Upper lobe of left lung (tissue), 6 donors: ENCODE measurements around the gene MEX3D. TPM values are rescaled to one million over a fixed set of nuclear protein-coding genes. Genes with fewer than 3 reads are reported as not detected.
A peak's percentile ranks its signal among the peaks of the same experiment; 100 is the strongest.

Experiments
- ATAC-seq, 2 donors: fragments of 200-7000 bp; cut with Tn5 transposase; one replicate each; pipeline ENCODE4 v1.9.1; 2022; ENCODE audit warnings: mild to moderate bottlenecking in 2 of 2, moderate library complexity in 2 of 2; ENCODE audit not compliant: low FRiP score in 2 of 2
- DNase-seq, 2 donors: peaks; one replicate each; pipeline ENCODE4 v3.0.0-alpha.2; 2019 to 2020
- H3K27ac ChIP-seq, 4 donors: fragments of 200-600 bp; sonication (generic); one replicate each; pipeline ENCODE4 v1.5.1; 2016 to 2019
- H3K27me3 ChIP-seq, 4 donors: fragments of 200-600 bp; sonication (generic); one replicate each; pipeline ENCODE4 v1.5.1; 2017 to 2019
- H3K36me3 ChIP-seq, 4 donors: fragments of 200-600 bp; sonication (generic); one replicate each; pipeline ENCODE4 v1.5.1; 2016 to 2019
- H3K4me1 ChIP-seq, 4 donors: fragments of 200-600 bp; sonication (generic); one replicate each; pipeline ENCODE4 v1.5.1; 2018 to 2019
- H3K4me3 ChIP-seq, 4 donors: fragments of 200-600 bp; sonication (generic); one replicate each; pipeline ENCODE4 v1.5.1; 2017 to 2019; ENCODE audit warnings: mild to moderate bottlenecking in 2 of 4, moderate library complexity in 1 of 4
- H3K9me3 ChIP-seq, 4 donors: fragments of 200-600 bp; sonication (generic); one replicate each; pipeline ENCODE4 v1.5.1; 2018 to 2019
- EP300 ChIP-seq, 4 donors: sonication (generic); formaldehyde crosslinking; IDR thresholded peaks; one replicate each; pipeline ENCODE4 v1.5.1; 2017; ENCODE audit warnings: antibody characterized with exemption in 4 of 4, control low read depth in 2 of 4
- POLR2A ChIP-seq, 4 donors: fragments of 450-650 bp; IDR thresholded peaks; one replicate each; pipeline ENCODE4 v1.5.1; 2016 to 2017; ENCODE audit warnings: antibody characterized with exemption in 4 of 4, mild to moderate bottlenecking in 2 of 4
- POLR2AphosphoS5 ChIP-seq, 2 donors: sonication (generic); formaldehyde crosslinking; IDR thresholded peaks; one replicate each; pipeline ENCODE4 v1.5.1; 2017; ENCODE audit warnings: antibody characterized with exemption in 2 of 2
- WGBS, 2 donors: methylation state at CpG; one replicate each; pipeline ENCODE4 v1.1.5; 2017 to 2018; 5-methylcytosine and 5-hydroxymethylcytosine counted together
- total RNA-seq, 6 donors: library from RNA; depleted of rRNA in 4 of 6; stranded (reverse); fragments of >200 nt in 4 of 6; gene quantifications; one replicate each; pipeline versions ENCODE4 v1.1.0 to v1.2.1, GENCODE V29; 2016 to 2021
- TF ChIP-seq, protein P1 (sequence below), 6 experiments: fragments of 450-650 bp in 4 of 6; fragments of 200-600 bp in 2 of 6; sonication (generic) in 2 of 6; IDR thresholded peaks; one replicate each; pipeline ENCODE4 v1.5.1; 2016 to 2019; ENCODE audit warnings: antibody characterized with exemption in 6 of 6
- donor health status: DM: no; HTN: no; CAD: no; lungs with moderate emphysema.
- donor health status: DM: no; HTN: yes; CAD: no; lungs with severe emphysema.

The MEX3D gene
- total RNA-seq, 6 donors from 2014 or later = 18.0 to 43.7 (median 26.5) TPM

DNA sequence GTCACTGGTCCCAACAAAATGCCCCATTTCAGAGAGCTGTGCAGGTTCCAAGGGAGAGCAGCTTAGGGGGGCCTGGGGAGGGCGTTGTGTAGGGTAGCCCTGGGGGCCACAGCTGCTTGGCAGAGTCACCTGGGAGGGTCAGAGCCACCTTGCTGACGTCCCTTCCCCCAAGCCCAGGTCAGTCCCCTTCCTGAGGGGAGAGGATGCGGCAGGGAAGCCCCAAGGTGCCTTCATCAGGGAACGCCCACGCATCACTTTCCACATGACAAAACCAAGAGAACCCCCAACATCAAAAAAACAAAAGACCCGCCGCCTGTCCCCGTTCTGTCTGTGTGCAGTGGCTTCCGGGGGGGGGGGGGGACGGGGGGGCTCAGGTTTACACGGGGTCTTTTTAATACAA lies 42.5 kb upstream of the MEX3D start:
- ATAC-seq = no peak
- 61 to 78% methylated on average over 10 to 11 of the region's 11 CpGs for WGBS, 2 donors
- Histone ChIP-seq H3K36me3 (peaks cover 8 to 53% (median 48%) of the 10 kb centered on the region in 4 donors), H3K27me3 (no peaks in the 10 kb centered on the region), H3K9me3 (no peaks in the 10 kb centered on the region), H3K27ac (no peak overlapping the region), H3K4me3 (no peak overlapping the region), H3K4me1 (peaks cover 8 to 21% (median 11%) of the 10 kb centered on the region in 4 donors)
- TF ChIP-seq EP300 (IDR thresholded peaks at IDR 0.05) = no peak
- TF ChIP-seq POLR2AphosphoS5 (IDR thresholded peaks at IDR 0.05) = no peak
- TF ChIP-seq, protein P1, sequence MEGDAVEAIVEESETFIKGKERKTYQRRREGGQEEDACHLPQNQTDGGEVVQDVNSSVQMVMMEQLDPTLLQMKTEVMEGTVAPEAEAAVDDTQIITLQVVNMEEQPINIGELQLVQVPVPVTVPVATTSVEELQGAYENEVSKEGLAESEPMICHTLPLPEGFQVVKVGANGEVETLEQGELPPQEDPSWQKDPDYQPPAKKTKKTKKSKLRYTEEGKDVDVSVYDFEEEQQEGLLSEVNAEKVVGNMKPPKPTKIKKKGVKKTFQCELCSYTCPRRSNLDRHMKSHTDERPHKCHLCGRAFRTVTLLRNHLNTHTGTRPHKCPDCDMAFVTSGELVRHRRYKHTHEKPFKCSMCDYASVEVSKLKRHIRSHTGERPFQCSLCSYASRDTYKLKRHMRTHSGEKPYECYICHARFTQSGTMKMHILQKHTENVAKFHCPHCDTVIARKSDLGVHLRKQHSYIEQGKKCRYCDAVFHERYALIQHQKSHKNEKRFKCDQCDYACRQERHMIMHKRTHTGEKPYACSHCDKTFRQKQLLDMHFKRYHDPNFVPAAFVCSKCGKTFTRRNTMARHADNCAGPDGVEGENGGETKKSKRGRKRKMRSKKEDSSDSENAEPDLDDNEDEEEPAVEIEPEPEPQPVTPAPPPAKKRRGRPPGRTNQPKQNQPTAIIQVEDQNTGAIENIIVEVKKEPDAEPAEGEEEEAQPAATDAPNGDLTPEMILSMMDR (IDR thresholded peaks at IDR 0.05) = no peak
- no peak for TF ChIP-seq POLR2A (IDR thresholded peaks at IDR 0.05)
- DNase-seq = no peak

DNA sequence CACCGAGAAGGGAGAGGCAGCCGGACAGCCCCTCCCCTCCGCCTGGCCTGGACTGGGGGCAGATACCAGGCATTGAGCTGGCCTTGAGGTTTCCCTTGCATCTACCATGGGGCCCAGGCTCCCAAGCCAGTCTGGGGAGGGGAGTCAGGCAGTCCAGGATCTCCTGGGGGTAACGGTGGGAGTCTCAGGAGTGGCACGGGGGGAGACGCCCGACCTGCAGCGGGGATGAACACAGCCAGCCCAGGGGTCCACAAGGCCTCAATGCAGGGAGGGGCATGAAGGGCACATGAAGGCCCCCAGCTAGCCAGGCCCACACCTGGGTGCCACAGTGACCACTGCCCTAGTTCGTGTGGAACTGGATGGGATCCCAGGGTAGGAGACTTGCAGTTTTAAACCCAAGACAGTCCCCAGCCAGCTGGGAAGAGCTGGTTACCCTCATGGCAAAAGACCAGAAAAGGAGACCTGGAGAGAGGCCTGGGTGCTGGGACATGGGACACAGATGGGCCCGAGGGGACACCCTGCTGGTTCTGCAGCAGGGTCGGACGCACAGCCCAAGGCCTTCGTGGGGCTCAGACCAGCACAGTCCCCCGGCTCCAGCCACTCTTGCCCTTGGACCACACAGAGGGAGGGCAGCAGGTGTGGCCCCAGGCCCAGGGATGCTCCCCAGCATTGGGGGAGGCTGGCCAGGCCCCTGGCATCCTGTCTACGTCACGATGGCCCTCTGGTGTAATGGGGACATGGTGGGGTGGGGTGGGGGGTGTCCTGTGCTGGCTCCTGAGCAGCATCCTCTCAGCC lies 41.8 kb upstream of the MEX3D start:
- WGBS, 2 donors = 83 to 95% methylated on average over 10 to 15 of the region's 16 CpGs

GRCh38 chr19:1609103-1609396 lies 40.9 kb upstream of the MEX3D start:
- Histone ChIP-seq H3K9me3 (no peaks in the 10 kb centered on the region), H3K27ac (peak overlapping the region in 1 of 4 donors; percentile 35), H3K4me1 (peaks cover 15 to 31% (median 18%) of the 10 kb centered on the region in 4 donors), H3K36me3 (peaks cover 8 to 37% (median 33%) of the 10 kb centered on the region in 4 donors), H3K4me3 (peak overlapping the region in 2 of 4 donors; percentile 4 to 17), H3K27me3 (no peaks in the 10 kb centered on the region)
- ATAC-seq (no peak), DNase-seq (no peak)
- WGBS, 2 donors = 35 to 42% methylated on average over 3 to 9 of the region's 10 CpGs
- no peak for TF ChIP-seq POLR2AphosphoS5 (IDR thresholded peaks at IDR 0.05)
- no peak for TF ChIP-seq EP300 (IDR thresholded peaks at IDR 0.05)
- TF ChIP-seq POLR2A (IDR thresholded peaks at IDR 0.05) = no peak
- TF ChIP-seq, protein P1 (IDR thresholded peaks at IDR 0.05) = no peak

More for the DNA sequence above, 41.8 kb upstream of the MEX3D start:
- Histone ChIP-seq H3K9me3 (no peaks in the 10 kb centered on the region), H3K27ac (peak overlapping the region in 1 of 4 donors; percentile 13), H3K4me1 (peaks cover 8 to 22% (median 11%) of the 10 kb centered on the region in 4 donors), H3K36me3 (peaks cover 8 to 46% (median 41%) of the 10 kb centered on the region in 4 donors), H3K4me3 (no peak overlapping the region), H3K27me3 (no peaks in the 10 kb centered on the region)
- no peak for ATAC-seq
- DNase-seq = no peak
- no peak for TF ChIP-seq POLR2AphosphoS5 (IDR thresholded peaks at IDR 0.05)
- TF ChIP-seq EP300 (IDR thresholded peaks at IDR 0.05) = no peak
- TF ChIP-seq, protein P1 (IDR thresholded peaks at IDR 0.05) = no peak
- no peak for TF ChIP-seq POLR2A (IDR thresholded peaks at IDR 0.05)

GRCh38 chr19:1608359-1609102 lies 40.4 kb upstream of the MEX3D start:
- no peak for ATAC-seq
- peak overlapping the region in 2 of 4 donors; percentile 4 to 17 for H3K4me3 ChIP-seq

More at GRCh38 chr19:1608359-1609102, 40.4 kb upstream of the MEX3D start:
- Histone ChIP-seq H3K4me1 (peaks cover 20 to 36% (median 23%) of the 10 kb centered on the region in 4 donors), H3K27ac (peak overlapping the region in 1 of 4 donors; percentile 35), H3K36me3 (peaks cover 8 to 33% (median 28%) of the 10 kb centered on the region in 4 donors), H3K27me3 (no peaks in the 10 kb centered on the region), H3K9me3 (no peaks in the 10 kb centered on the region)
- no peak for DNase-seq
- 30 to 42% methylated on average over 11 to 23 of the region's 23 CpGs for WGBS, 2 donors
- TF ChIP-seq POLR2A (IDR thresholded peaks at IDR 0.05) (no peak), EP300 (IDR thresholded peaks at IDR 0.05) (no peak), POLR2AphosphoS5 (IDR thresholded peaks at IDR 0.05) (no peak)
- TF ChIP-seq, protein P1 (IDR thresholded peaks at IDR 0.05) = no peak
